Stimulated activated CD4-positive, alpha-beta T cell treated with anti-CD3 and anti-CD28 coated beads, Interleukin-1b, Interleukin-23, amount 100 ng/mL, for 24 hours (primary cell): Measurements from ENCODE around the gene AQP4.

Experiments
- DNase-seq, 4 experiments: peaks; one replicate each; pipeline ENCODE4 v3.0.0-alpha.2; 2020; ENCODE audit warnings: low read depth in 4 of 4, low spot score in 1 of 4

The AQP4 gene

GRCh38 chr18:26840965-26841364 is 24.5 kb downstream of the AQP4 start:
- no peak for DNase-seq

- DNase-seq: no peak
Measured at GRCh38 chr18:26839609-26840008, 25.9 kb downstream of the AQP4 start.

- DNase-seq: no peak
Measured at GRCh38 chr18:26832302-26832701, 33.2 kb downstream of the AQP4 start.

GRCh38 chr18:26827581-26827980 is 37.9 kb downstream of the AQP4 start:
- no peak for DNase-seq

- DNase-seq: no peak
Measured at GRCh38 chr18:26826656-26827235, 38.8 kb downstream of the AQP4 start.

GRCh38 chr18:26821181-26821580 is 44.3 kb downstream of the AQP4 start:
- no peak for DNase-seq

GRCh38 chr18:26819046-26819445 is 46.5 kb downstream of the AQP4 start:
- DNase-seq: no peak

- DNase-seq: no peak
Measured at GRCh38 chr18:26818461-26818860, 47.0 kb downstream of the AQP4 start.

- no peak for DNase-seq
Measured at GRCh38 chr18:26813043-26813442, 52.5 kb downstream of the AQP4 start.

- DNase-seq: no peak
Measured at GRCh38 chr18:26812462-26812861, 53.0 kb downstream of the AQP4 start.

- DNase-seq: no peak
Measured at GRCh38 chr18:26809346-26809745, 56.2 kb downstream of the AQP4 start.

GRCh38 chr18:26806224-26806623 is 59.3 kb downstream of the AQP4 start:
- DNase-seq: no peak

- DNase-seq: no peak
Measured at GRCh38 chr18:26804519-26804918, 61.0 kb downstream of the AQP4 start.

- DNase-seq: no peak
Measured at GRCh38 chr18:26803643-26804042, 61.9 kb downstream of the AQP4 start.

- DNase-seq: no peak
Measured at GRCh38 chr18:26802330-26803200, 62.9 kb downstream of the AQP4 start.
